Activated CD4-positive, alpha-beta memory T cell treated with anti-CD3 and anti-CD28 coated beads, Interleukin-2, amount 10 ng/mL, durations not matched to agents 7 days and 5 days (primary cell): ENCODE data around the gene SCAF1. TPM values are rescaled to one million over a fixed set of nuclear protein-coding genes. Genes with fewer than 3 reads are reported as not detected.
A peak's percentile ranks its signal among the peaks of the same experiment; 100 is the strongest.

Experiments
- CTCF ChIA-PET: fragments of 350-600 bp; sonication (Branson Sonifier 250); formaldehyde crosslinking; loops from one replicate; lab custom pipeline; 2021; ENCODE audit warnings: antibody characterized with exemption, inconsistent platforms; lab: Charles Lee
- POLR2A ChIA-PET: fragments of 350-600 bp; sonication (Branson Sonifier 250); formaldehyde crosslinking; loops from one replicate; lab custom pipeline; 2021; ENCODE audit warnings: antibody characterized with exemption; lab: Charles Lee
- DNase-seq: peaks from one replicate; pipeline ENCODE4 v3.0.0-alpha.2; 2020
- H3K27ac Mint-ChIP-seq: one replicate; pipeline ENCODE4 v1.8.0; 2021; ENCODE audit warnings: mild to moderate bottlenecking, mixed read lengths
- H3K27me3 Mint-ChIP-seq: one replicate; pipeline ENCODE4 v1.8.0; 2021; ENCODE audit warnings: mixed read lengths
- H3K36me3 Mint-ChIP-seq: one replicate; pipeline ENCODE4 v1.8.0; 2021; ENCODE audit warnings: low read depth, mixed read lengths
- H3K4me1 Mint-ChIP-seq: one replicate; pipeline ENCODE4 v1.8.0; 2021; ENCODE audit warnings: mixed read lengths
- H3K4me3 Mint-ChIP-seq: one replicate; pipeline ENCODE4 v1.8.0; 2021; ENCODE audit warnings: mild to moderate bottlenecking, mixed read lengths
- H3K9me3 Mint-ChIP-seq: one replicate; pipeline ENCODE4 v1.8.0; 2021; ENCODE audit warnings: mixed read lengths
- total RNA-seq, 2 experiments: library from RNA; stranded (reverse); gene quantifications; one replicate each; pipeline ENCODE4 v1.2.3, GENCODE V29; 2021

Gene SCAF1
- total RNA-seq, 2 experiments from 2014 or later = 65.3 to 66.4 TPM

DNA sequence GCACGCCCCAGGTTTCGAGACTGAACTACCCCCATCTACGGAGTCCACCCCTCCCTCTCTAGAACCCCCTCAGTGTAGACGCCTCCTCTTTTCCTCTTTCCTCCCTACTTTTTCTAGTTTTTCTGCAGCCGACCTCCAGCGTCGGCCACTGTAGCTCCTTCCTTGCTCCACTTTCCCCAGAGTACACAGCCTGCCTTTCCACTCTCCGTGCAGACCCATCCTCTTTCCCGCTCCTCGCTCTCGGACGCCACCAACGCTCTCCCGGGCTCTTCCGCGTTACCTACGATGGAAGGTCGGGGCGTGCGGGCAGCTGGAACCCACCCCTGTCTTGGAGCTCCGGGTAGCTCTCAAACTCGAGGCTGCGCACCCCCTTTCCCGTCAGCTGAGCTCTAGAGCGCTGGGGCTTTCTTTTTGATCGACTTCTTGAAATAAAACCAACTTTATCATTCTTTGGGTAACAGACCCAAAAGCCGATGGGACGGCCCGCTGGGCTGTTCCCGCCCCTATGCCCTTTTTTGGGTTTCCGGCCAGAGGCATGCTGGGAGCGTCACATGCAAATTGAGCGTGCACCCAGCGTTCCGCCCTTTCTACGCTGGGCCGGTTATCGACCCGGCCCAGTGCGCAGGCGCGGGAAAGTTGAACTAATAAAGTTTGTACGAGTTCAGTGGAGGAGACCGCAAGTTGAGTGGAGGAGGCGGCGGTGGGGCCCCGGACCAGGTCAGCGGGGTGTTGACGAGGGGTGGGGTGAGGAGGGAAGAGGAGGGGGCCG, 23.5 kb downstream of the SCAF1 start, which contains the start of the genes BCL2L12 and IRF3:
BCL2L12 (plus strand) TSS at position 583 of the 769 bp plus-strand sequence. CDS start 760 bp downstream, outside the sequence.
IRF3 (minus strand) TSS at position 507 of the 769 bp plus-strand sequence. CDS start 1,019 bp downstream, outside the sequence.
- H3K9me3 Mint-ChIP-seq = no peaks in the 10 kb centered on the region
- H3K4me3 Mint-ChIP-seq = peak within 1 kb of the TSS; percentile 96
- CTCF ChIA-PET = interaction anchor here (0.7 to 2.7 kb wide), 3 partner anchors 11 to 96 kb away, joined by 3 to 26 read pairs (median 6); partner anchors contain the start of gene PRMT1
- peaks cover 38% of the 10 kb centered on the region for H3K36me3 Mint-ChIP-seq
- POLR2A ChIA-PET = interaction anchor here (0.6 to 7.5 kb wide), 14 partner anchors 8 to 274 kb away, joined by 3 to 91 read pairs (median 4); partner anchors contain the start of genes AKT1S1, NOSIP, PRMT1 and PRR12
- peak; percentile 99 for DNase-seq
- H3K27me3 Mint-ChIP-seq = no peaks in the 10 kb centered on the region
- H3K27ac Mint-ChIP-seq = peak within 1 kb of the TSS; percentile 93
- H3K4me1 Mint-ChIP-seq = peaks cover 38% of the 10 kb centered on the region

DNA sequence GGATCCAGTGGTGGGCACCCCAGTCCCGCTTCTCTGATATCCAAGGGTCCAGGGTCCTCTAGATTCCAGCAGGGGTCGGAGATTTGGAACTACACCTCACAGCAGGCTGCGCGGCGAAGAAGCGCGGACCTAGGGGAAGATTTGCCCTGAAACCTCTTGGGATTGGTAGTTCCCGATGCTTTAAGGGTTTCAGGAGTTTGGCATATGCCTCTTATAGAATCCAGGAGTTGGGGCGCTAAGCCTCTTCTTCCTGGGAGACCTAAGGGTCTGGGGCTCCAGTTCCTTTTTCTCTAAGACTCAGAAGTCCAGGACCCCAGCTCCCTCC, 24.1 kb downstream of the SCAF1 start:
- H3K27ac Mint-ChIP-seq = peak overlapping the region; percentile 93
- H3K9me3 Mint-ChIP-seq = no peaks in the 10 kb centered on the region
- no peaks in the 10 kb centered on the region for H3K27me3 Mint-ChIP-seq
- ChIA-PET POLR2A (interaction anchor here (1.1 to 7.5 kb wide), 8 partner anchors 9 to 178 kb away, joined by 3 to 91 read pairs (median 5); partner anchors contain the start of genes PRMT1, PRR12, RPL13A and RRAS), CTCF (interaction anchor here (2.0 to 2.7 kb wide), 2 partner anchors 10 to 97 kb away, joined by 6 to 26 read pairs; partner anchors contain the start of gene PRMT1)
- peaks cover 37% of the 10 kb centered on the region for H3K36me3 Mint-ChIP-seq
- H3K4me1 Mint-ChIP-seq = peaks cover 38% of the 10 kb centered on the region
- DNase-seq = no peak
- peak overlapping the region; percentile 96 for H3K4me3 Mint-ChIP-seq

DNA sequence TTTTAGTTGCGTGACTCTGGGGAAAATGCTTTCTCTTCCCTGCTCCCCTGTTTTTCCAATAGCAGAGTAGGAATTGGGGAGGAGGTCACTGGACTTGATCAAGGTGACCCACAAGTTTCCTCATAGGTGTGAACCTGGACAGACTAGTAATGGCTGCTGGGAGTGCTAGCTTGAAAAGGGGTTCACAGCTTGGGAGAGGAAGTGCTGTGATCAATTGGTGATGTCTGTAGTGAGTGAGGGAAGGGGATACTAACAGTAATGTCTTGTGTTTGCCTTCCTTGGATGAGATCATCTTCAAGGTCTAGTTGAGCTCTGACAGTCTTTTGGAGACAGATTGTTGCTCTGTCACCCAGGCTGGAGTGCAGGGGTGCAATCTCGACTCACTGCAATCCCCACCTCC, 25.5 kb downstream of the SCAF1 start:
- Mint-ChIP-seq H3K4me1 (peaks cover 44% of the 10 kb centered on the region), H3K27ac (peak overlapping the region; percentile 68), H3K36me3 (peaks cover 43% of the 10 kb centered on the region), H3K9me3 (no peaks in the 10 kb centered on the region), H3K4me3 (peak overlapping the region; percentile 96), H3K27me3 (no peaks in the 10 kb centered on the region)
- ChIA-PET CTCF (interaction anchor here (1.0 kb wide), 1 partner anchor 9 kb away, joined by 4 read pairs; no protein-coding TSS in a partner anchor), POLR2A (interaction anchor here (6.1 to 7.5 kb wide), 2 partner anchors 10 to 25 kb away, joined by 73 to 91 read pairs; partner anchors contain the start of genes PRMT1, RRAS and SCAF1)
- DNase-seq = no peak

DNA sequence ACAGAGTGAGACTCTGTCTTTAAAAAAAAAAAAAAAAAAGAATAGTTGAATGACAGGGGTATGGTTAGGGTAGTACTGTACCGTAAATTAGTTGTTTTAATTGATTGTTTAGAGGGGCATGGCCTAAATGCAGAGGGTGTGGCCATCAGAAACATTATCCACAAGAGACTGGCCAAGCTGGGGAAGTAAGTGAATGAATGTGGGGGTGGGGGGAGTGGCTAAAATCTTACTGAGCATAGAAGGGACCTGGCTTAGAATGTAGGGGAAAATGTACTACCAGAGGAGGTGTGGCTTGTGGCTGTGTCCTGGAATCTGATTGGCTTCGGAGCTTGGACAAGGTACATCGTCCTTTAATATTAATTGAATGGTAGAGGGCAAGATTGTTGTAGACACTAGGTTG, 27.5 kb downstream of the SCAF1 start:
- peaks cover 35% of the 10 kb centered on the region for H3K36me3 Mint-ChIP-seq
- no peaks in the 10 kb centered on the region for H3K27me3 Mint-ChIP-seq
- ChIA-PET CTCF (interaction anchor here (0.8 to 1.5 kb wide), 3 partner anchors 26 to 167 kb away, joined by 3 to 4 read pairs (median 3); no protein-coding TSS in a partner anchor), POLR2A (interaction anchor here (1.3 kb wide), 1 partner anchor 23 kb away, joined by 3 read pairs; no protein-coding TSS in a partner anchor)
- no peak overlapping the region for H3K27ac Mint-ChIP-seq
- H3K9me3 Mint-ChIP-seq = no peaks in the 10 kb centered on the region
- peaks cover 32% of the 10 kb centered on the region for H3K4me1 Mint-ChIP-seq
- no peak for DNase-seq
- no peak overlapping the region for H3K4me3 Mint-ChIP-seq

DNA sequence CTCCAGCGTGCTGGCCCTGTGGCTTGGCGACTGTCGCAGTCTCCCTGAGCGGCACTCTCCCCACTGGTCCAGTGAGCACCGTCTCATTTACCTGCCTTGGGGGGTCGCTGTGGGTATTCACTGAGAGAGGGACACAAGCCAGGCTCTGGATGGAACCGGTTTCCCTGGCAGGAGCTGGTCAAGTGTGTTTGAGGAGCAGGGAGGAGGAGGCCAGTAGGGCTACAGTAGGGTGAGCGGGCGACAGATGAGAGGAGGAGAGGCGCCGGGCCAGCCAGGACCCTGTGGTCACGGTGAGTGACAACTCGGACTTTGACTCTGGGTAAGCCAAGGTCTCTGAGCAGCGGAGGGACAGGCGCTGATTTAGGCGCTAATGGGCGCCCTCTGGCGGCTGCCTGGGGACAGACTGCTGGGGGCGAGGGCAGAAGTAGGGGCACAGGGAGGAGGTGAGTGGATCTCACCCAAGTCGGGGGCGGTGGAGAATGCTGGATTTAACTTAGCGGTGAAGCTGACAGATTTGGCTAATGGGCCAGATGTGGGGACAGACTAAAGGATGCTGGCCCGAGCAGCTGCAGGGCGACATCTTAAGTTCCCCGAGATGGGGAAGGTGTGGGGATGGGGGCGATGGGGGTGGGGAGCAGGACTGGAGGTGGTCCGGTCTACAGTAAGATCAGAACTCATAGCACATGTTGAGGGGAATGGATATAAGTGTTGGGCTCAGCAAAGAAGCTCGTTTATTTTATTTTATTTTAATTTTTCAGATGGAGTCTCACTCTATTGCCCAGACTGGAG, 30.3 kb downstream of the SCAF1 start:
- H3K4me3 Mint-ChIP-seq = no peak overlapping the region
- POLR2A ChIA-PET = interaction anchor here (0.8 to 2.6 kb wide), 3 partner anchors 29 to 79 kb away, joined by 4 to 6 read pairs (median 5); no protein-coding TSS in a partner anchor
- H3K27ac Mint-ChIP-seq = no peak overlapping the region
- CTCF ChIA-PET = interaction anchor here (0.5 to 9.1 kb wide), 22 partner anchors 8 to 220 kb away, joined by 3 to 90 read pairs (median 3); partner anchors contain the start of genes ADM5, NOSIP, PIH1D1 and RRAS
- no peaks in the 10 kb centered on the region for H3K9me3 Mint-ChIP-seq
- peak; percentile 78 for DNase-seq
- H3K4me1 Mint-ChIP-seq = peaks cover 22% of the 10 kb centered on the region
- no peaks in the 10 kb centered on the region for H3K27me3 Mint-ChIP-seq
- H3K36me3 Mint-ChIP-seq = peaks cover 22% of the 10 kb centered on the region

DNA sequence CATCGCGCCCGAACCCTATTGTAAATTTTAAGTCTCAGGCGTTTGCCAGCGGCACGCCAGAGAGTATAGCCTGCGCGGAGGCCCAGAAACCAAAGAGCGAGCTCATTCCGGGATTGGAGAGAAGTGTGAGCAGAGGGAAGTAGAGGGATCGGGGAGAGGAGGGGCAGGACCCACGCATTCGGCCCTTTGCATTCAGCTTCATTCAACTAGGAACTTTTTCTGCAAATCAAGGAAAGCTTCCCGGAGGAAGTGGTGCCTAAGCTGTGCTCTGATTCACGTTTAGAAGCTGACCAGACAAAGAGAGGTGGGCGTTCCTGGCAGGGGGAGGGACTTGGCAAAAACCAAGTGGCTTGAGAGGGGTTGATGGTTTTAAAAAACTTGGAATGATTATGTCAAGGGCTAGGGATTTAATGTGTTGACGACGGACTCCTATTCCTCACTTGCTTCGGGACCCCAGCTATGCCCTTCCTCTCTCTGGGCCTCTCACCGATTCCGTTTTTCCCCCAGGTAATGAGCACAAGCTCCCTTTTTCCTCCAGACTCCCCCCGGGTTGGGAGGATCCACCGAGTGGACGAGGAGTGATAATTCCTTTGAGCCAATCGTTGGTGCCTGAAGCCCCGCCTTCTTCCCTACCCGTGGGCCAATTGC, 34.3 kb downstream of the SCAF1 start:
- no peaks in the 10 kb centered on the region for H3K27me3 Mint-ChIP-seq
- H3K9me3 Mint-ChIP-seq = no peaks in the 10 kb centered on the region
- H3K36me3 Mint-ChIP-seq = peaks cover 16% of the 10 kb centered on the region
- ChIA-PET POLR2A (interaction anchor here (0.7 to 5.5 kb wide), 24 partner anchors 11 to 225 kb away, joined by 3 to 73 read pairs (median 5); partner anchors contain the start of genes AP2A1, BCL2L12, FLT3LG and FUZ), CTCF (interaction anchor here (0.5 to 9.1 kb wide), 22 partner anchors 9 to 1024 kb away, joined by 3 to 90 read pairs (median 4); partner anchors contain the start of genes BCL2L12, FLT3LG, IRF3 and LIN7B)
- peaks cover 43% of the 10 kb centered on the region for H3K4me1 Mint-ChIP-seq
- peak overlapping the region; percentile 90 for H3K4me3 Mint-ChIP-seq
- no peak for DNase-seq
- H3K27ac Mint-ChIP-seq = peak overlapping the region; percentile 89

DNA sequence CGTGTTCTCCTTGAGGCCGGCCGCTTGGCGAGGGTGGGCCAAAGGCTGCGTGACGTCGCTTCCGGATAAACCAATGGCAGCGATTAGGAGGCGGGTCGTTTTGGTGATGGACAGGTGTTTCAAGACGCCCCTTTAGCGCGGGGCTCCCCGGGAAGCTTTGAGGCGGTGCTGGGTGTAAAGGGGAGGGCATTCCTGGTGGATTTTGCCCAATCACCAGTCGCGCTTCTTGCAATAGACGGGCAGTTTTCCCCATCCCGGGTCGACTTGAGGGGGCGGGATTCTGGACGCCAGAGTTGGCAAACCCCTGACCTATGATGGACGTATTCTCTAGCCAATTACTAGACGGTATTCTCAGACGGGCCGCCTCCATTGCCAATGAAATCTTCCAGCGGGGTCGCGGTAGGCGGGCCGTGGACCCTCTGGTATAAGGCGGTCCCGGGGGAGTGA, 34.8 kb downstream of the SCAF1 start:
- peak overlapping the region; percentile 90 for H3K4me3 Mint-ChIP-seq
- CTCF ChIA-PET = interaction anchor here (0.5 to 9.1 kb wide), 17 partner anchors 9 to 1024 kb away, joined by 3 to 90 read pairs (median 4); partner anchors contain the start of genes AP2A1, BCL2L12, FLT3LG and IRF3
- peaks cover 17% of the 10 kb centered on the region for H3K36me3 Mint-ChIP-seq
- peak overlapping the region; percentile 89 for H3K27ac Mint-ChIP-seq
- POLR2A ChIA-PET = interaction anchor here (0.7 to 5.5 kb wide), 21 partner anchors 12 to 225 kb away, joined by 3 to 73 read pairs (median 5); partner anchors contain the start of genes AP2A1, BCL2L12, FLT3LG and IRF3
- peaks cover 43% of the 10 kb centered on the region for H3K4me1 Mint-ChIP-seq
- H3K9me3 Mint-ChIP-seq = no peaks in the 10 kb centered on the region
- DNase-seq = peak; percentile 99
- H3K27me3 Mint-ChIP-seq = no peaks in the 10 kb centered on the region

DNA sequence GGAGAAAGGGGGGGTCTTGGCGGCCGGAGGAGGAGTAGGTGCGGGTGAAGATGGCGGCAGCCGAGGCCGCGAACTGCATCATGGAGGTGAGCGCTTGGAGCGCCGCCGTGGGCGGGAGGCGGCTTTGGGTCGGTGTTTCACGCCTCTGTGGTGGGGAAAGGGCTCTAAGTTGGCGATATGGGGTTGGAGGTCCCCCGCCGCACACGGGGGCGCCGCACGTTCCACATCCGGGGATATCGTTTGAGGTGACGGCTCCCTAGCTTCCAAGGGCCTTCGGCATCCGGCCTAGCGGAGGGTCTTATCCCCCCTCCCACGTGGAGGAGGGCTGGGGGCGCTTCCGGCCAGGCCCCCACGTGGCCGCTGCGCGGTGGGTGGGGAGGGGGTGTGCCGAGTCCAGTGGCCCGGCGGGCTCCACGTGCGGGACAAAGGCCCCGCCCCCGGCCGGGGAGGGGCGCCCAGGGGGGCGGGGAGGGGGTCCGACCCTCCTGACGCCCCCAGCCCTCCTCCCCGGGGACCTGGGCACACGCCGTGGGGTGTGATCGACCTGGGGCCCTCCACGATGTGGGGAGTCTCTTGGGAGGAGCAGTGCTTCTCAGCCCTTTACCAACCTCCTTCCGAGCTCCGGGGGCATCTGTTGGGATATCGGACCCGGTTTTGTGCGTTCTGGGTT, 35.4 kb downstream of the SCAF1 start, which contains the start of gene PRMT1:
PRMT1 (plus strand) TSS at position 41 of the 670 bp plus-strand sequence; CDS start at position 51, 10 bp downstream.
- Mint-ChIP-seq H3K9me3 (no peaks in the 10 kb centered on the region), H3K4me3 (peak within 1 kb of the TSS; percentile 90), H3K36me3 (peaks cover 17% of the 10 kb centered on the region), H3K27ac (peak within 1 kb of the TSS; percentile 92), H3K27me3 (no peaks in the 10 kb centered on the region), H3K4me1 (peaks cover 43% of the 10 kb centered on the region)
- DNase-seq = no peak
- CTCF ChIA-PET = interaction anchor here (0.6 to 9.1 kb wide), 12 partner anchors 13 to 770 kb away, joined by 3 to 90 read pairs (median 6); partner anchors contain the start of genes AP2A1, BCL2L12, FLT3LG and IRF3
- POLR2A ChIA-PET = interaction anchor here (1.0 to 5.5 kb wide), 17 partner anchors 12 to 226 kb away, joined by 3 to 73 read pairs (median 6); partner anchors contain the start of genes ALDH16A1, BCL2L12, FLT3LG and IRF3

DNA sequence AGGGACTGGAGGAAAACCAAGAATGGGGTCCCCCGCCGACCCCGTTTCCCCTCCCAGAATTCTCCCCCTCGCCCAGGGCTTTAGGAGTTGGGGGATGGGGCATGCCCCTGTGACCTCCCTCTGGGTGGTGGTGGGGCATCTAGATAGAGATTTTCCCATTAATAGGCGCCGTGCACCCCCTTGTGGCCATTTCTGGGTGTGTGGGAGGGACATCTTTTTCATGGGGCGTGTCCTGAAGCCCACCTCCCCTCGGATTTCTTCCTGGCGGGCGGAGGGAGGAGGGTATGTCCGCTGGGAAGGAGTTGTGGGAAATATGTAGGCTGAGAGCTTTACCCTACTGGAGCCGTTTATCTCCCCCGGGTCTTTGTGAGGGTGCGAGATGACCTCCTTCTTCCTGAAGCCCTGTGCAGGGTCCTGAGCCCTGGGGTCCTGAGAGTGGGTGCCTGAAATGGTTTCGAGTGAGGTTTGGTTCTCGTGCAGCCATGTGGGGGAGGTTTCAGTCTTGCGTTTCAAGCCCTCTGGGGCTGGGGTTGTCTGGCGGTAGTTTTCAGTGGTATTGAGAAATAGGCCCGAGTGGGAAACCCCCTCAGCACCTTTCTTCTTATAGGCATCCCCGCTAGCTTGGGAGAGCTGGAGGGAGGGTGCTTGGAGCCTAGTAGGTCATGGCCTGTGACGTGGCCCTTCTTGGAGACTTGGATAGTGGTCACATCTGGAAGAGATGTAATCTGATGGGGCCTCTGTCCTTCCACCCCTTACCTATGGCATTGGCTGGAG, 36.1 kb downstream of the SCAF1 start:
- Mint-ChIP-seq H3K4me3 (peak overlapping the region; percentile 90), H3K27me3 (no peaks in the 10 kb centered on the region), H3K4me1 (peaks cover 44% of the 10 kb centered on the region), H3K27ac (peak overlapping the region; percentile 92), H3K9me3 (no peaks in the 10 kb centered on the region), H3K36me3 (peaks cover 17% of the 10 kb centered on the region)
- peak; percentile 84 for DNase-seq
- POLR2A ChIA-PET = interaction anchor here (1.1 to 5.5 kb wide), 12 partner anchors 12 to 225 kb away, joined by 3 to 73 read pairs (median 8); partner anchors contain the start of genes ALDH16A1, BCL2L12, FLT3LG and IRF3
- CTCF ChIA-PET = interaction anchor here (0.6 to 9.1 kb wide), 13 partner anchors 9 to 771 kb away, joined by 3 to 90 read pairs (median 3); partner anchors contain the start of genes AP2A1, BCL2L12, IRF3 and RRAS
